Stimulated activated CD8-positive, alpha-beta memory T cell treated with anti-CD3 and anti-CD28 coated beads, Interleukin-15, amount 100 ng/mL, for 1 hour (primary cell): ENCODE measurements around the gene FNDC3B.

Experiments used
- DNase-seq: peaks from one replicate; pipeline ENCODE4 v3.0.0-alpha.2; 2020; ENCODE audit warnings: low read depth

FNDC3B gene

DNA sequence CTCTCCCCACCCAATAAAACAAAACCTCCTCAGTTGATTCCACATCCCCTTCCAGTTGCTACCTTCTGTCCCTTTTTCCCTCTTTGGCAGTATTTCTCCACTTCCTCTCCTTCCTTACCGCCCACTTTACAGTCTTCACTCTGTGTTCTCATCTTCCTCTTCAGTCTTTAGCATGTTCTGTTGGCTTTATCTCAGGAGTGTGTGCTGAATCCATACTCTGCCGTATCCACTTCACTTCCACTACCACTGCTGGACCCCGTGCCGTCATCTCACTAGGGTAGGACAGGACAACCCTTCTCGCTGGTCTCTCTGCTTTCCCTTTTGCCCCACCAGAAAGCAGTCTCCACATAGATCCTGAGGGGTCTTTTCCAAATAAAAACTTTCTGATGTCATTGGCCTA is 74.3 kb downstream of the FNDC3B start:
- DNase-seq = no peak

DNA sequence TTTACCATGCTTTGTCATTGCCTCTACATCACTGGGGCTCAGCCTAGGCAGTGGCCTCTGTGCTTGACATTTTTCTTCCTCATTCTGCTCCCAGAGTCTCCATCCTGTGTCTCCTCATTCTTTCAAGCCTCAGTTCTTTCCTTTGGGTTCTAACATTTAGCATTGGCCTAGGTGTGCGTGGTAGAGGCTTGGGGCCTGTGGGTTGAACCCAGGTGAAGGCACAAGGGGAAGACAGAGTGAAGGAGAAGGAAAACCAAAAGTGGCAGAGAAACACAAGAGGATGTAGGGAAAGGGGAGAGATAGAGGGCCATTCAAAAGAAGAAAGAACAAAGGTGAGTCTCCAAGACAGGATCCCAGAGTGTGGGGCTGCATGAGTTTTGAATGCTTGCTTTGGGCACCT is 75.7 kb downstream of the FNDC3B start:
- no peak for DNase-seq

DNA sequence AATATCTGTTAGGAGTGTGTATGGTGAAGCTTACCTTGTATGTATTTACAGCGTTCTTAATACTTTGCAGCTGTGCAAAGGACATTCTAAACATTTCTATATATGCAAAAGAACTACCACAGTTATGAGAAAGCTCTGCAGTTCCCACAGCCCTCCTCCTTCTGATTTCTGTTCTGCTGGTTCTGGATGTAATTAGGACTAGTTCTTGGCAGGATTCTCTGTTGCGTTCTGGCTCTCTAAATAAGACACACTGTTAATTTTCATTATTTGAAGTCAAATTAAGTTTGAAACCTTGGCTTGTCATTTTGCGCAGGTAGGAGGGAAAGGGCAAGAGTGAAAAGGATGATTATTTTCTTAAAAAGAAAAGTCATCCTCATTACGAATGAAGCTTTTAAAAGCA is 76.4 kb downstream of the FNDC3B start:
- no peak for DNase-seq

DNA sequence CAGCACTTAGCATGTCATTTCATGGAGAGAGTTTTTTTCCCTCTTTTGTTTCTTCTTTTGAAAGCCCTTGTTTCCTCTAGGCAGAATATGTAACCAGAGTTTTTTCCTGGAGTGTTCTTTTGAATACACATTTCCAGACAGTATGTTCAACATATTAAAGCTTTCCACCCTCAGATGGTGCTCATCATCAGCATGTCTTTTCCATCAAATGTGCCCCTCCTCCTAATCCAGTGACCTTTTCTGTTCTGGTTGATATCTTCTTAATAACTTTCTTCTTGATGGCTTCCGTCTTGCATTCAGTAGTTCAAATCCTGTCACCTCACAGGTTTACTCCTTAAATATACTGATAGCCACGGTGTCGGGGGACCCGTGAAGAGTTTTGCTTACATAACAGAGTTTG is 78.6 kb downstream of the FNDC3B start:
- no peak for DNase-seq

DNA sequence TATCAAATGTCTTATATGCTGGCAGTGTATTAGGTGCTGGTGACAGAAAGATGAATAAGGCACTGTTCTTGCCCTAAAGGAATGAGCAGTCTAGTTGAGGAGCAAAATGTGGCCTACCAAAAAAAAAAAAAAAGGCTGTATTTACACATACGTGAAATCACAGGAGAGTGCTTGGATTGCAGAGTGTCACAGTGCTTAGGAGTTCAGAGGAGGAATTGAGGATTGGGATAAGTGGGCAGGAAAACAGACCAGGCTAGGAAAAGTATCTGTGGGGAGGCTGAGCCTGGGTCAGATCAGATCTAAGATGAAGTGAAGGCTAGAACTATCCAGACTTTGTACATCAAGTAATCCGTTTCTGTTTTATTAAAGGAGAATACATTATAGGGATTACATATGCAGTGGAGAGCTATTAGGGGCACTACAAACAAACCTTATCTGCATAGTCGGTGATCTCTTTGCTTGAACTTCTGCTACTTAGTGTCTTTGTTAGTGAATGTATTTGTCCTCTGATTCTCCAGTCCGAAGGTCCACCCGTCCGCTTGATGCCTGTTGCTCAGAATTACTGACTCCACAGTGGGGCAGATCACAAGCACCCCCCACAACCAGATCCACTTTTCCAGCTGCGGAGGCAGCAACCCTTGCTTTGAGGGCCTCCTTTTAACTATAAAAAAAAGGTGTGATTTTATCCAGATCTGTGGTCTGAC is 80.0 kb downstream of the FNDC3B start:
- DNase-seq = no peak

DNA sequence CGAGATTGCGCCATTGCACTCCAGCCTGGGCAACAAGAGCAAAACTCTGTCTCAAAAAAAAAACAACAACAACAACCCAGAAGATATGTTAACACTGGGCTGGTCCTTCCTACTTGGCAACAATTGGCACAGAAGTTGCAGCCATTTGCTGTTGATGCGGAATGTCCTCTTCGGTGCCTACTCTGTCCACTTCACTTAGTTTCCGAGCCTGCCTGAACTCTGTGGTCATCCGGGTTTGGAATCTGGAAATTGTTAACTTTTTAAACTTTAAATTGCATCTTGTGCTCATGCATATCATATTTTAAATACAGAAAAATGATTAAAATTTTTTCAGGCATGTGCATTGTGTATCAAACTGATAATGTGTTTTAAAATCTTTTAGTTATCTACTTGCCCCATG is 81.5 kb downstream of the FNDC3B start:
- no peak for DNase-seq

DNA sequence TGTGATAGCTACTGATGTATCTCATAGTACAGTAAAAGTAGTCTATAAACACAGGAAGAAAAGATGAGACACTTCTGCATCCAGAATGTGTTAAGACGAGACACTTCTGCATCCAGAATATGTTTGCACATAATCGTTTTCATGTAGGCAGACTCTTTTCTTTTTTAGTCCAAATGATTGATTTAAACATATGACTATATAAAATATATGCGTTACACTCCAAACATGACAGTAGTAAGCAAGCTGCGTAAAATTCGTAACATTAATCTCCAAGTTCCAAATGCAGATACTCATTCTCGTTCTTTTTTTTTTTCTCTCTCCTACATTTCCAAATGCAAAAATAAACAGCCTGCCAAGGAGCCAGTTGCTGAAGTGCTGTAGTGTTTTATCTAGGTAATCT is 82.6 kb downstream of the FNDC3B start:
- DNase-seq = no peak

DNA sequence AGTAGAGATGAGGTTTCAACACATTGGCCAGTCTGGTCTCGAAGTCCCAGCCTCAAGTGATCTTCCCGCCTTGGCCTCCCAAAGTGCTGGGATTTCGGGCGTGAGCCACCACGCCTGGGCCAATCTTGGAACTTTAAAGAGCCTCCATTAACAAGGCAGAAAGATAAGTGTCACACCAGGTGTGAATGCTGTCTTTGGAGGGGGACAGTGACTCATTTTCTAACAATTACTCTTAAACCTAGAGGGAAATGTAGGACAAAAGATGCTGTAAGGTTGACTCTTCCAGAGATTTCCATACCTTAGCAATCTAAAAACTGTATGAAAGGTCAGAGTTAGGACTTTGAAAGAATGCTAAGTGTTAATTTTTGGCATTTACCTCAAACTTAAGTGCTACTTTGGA is 84.9 kb downstream of the FNDC3B start:
- DNase-seq = no peak

DNA sequence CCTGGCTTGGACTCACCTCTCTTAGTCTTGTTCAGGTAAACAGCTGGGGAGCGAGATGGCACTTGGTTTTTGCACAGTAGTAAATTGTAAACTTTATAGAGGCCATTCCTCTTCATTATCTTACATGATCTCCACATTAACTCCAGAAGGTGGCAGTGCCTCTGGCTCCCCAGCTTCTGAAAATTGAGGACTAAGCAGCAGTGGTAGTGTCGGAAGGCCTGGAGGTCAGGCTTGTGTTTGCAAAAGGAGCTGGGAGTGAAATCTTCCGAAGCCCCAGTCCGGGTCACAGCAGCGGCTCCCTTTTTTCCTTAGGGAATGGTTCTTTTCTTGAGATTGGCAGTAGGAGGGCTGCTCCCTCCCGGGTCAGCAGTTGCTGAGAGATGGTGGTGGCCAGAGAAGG is 85.7 kb downstream of the FNDC3B start:
- DNase-seq = no peak

DNA sequence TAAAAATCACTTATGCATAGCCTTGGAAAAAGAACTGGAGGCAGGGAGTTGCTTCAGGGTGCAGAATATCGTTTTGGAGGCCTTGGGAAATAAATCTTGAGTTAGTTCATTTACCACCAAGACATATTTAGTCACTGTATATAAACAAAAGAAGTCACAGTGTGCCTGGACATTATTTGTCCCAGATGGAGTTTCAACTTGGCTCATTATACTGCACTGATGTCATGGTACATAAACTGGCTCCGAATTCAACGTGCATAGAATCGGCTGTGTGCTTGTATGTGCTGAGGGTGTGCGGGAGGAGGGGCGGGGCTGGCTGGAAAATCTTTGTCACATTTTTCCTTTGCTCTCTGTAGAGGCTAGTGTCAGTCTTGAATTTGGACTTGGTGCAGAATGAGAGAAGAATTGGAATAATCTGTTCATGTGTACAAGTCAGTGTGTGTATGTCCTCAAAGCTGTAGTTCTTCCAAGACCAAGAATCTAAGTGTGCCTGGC is 86.6 kb downstream of the FNDC3B start:
- no peak for DNase-seq

DNA sequence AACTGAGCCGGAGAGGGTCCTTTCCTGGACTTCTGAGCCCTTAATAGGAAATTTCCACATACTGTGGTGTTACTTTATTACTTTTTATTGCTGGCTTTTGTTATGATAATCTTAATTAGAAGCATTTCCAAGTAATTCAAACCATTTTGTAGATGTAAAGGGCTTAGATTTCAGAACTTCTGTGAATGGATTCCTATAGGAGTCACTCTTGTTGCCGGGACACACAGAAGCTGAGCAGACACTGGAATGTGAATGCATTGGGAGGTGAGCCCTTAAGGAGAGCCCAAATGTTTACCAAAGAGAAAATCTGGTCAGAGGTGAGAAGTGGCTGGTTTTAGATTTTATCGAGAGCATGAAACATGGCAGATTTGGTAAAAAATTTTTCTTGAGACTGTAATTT is 87.4 kb downstream of the FNDC3B start:
- no peak for DNase-seq

DNA sequence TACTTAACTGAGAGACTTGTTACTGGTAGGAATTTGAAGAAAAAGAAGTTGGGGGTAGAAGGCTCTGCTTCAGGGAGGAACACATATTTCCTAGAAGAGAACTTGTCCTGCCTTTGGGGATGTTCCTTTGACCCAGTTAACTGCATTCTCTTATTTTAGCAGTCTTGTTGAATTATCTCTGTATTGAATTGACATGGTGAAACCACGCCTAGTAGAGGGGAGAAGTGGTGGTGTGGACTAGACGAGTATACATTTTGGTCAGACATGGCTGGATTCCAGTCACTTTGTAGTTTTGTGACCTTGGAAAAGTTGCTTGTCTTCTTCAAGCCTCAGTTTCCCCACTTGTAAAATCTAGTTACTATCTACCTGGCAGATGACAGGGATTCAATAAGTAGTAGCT is 87.8 kb downstream of the FNDC3B start:
- DNase-seq = no peak

DNA sequence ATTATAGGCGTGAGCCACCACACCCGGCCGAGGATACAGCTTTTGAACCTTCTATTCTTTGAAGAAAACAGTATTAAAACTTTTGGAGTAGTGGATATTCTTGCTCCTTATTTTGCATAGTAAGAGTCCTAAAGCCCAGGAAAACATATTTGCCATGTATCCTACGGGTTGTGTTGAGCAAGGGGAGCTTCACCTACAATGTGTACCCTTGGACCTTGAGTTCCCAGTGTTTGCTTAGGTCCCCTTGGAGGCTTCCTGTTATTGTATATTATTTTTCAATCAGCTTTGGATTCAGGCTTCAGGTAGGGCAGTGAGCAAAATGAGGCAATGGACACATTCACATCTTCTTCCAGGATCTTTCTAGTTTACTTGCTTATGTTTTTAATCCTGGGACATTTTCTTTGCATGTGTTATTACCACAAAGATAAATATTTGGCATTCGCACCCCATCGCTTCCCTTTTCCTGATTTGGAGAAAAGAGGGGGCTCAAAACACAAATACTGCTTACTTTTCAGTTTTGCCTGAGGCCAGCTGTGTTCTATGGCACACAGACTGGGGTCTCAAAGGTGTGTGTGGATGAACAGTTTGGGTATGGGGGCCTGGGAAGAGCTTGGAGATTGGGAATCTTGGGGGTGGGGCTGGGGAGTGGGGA is 88.7 kb downstream of the FNDC3B start:
- DNase-seq = no peak

DNA sequence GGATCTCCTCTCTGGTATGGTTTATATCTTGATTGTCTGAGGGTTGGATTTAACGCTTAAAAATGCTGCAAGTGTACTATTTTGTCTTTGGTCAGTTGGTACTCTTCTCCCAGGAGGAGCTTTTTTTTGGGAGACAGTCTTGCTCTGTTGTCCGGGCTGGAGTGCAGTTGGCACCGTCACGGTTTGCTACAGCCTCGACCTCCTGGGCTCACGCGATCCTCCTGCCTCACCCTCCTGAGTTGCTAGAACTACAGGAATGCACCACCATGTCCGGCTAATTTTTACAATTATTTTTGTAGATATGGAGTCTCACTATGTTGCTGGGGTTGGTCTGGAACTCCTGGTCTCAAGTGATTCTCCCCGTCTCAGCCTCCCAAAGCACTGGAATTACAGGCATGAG is 89.5 kb downstream of the FNDC3B start:
- no peak for DNase-seq

DNA sequence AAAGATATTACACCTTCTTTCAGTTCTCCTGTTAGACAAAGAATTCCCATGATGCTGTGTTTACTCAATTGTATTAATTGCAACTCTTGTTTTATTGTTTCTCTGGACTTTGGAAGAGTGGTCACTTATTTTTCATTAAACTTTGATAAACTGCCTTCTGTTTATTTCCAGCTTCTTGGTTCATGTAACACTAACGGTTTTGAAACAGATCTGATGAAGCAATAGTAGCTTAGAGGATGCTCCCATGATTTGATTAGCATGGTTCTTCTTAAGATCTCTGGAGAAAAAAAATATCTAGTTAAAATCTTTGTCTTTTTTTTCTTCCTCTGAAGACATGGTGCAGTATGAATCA is 90.1 kb downstream of the FNDC3B start:
- no peak for DNase-seq

DNA sequence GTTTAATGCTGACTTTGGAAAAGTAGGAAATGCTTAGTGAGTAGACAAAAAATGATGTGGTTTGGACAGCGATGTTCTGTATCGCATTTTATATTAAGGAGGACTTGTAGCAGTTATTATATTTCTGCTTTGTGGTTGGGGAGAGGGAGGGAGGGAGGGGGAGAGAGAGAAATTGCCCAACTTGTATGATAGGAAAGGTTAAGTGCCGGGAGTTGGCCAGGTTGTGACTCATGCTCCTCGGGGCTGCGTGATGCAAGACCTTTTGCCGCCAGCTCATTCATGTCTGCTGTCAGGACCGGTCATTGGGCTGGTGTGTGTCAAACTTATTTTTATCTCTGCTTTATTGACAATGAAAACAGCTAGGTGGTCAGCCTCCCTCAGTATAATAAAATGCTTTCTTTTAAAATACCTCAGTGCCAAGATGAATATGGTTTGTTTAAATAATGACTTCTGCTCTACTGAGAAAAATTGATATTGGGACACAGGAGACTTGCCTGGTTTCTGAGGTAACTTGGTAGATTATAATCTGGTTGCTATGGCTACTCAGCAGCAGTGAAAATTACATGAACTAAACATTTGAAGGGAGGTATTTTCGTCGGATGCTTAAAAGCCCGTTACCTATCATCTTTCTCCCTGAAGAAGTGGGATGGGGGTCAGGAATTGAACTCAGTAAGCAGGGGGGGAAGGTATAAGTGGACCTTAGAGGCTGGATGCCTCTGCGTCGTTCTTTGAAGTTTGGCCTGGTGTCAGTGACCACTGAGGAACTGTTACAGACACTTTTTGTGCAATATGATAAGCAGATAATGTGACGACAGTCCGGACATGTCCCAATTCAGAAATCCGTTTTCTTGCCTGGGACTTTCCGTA is 90.7 kb downstream of the FNDC3B start:
- DNase-seq = no peak

DNA sequence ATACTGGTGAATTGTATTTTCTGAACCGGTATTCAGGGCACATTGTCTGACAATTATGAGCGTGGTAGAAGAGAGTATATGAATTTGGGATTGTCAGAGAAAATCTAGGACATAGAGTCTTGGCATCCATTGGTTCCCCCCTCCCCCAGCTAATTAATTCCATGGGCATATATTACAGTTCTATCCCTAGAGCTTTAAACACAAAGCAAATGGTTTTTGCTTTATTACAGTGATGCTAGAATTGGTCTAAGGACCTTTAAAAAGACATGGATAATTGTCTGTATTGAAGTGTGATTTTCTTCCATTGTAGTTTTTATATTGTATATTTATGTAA is 91.3 kb downstream of the FNDC3B start:
- DNase-seq = no peak

DNA sequence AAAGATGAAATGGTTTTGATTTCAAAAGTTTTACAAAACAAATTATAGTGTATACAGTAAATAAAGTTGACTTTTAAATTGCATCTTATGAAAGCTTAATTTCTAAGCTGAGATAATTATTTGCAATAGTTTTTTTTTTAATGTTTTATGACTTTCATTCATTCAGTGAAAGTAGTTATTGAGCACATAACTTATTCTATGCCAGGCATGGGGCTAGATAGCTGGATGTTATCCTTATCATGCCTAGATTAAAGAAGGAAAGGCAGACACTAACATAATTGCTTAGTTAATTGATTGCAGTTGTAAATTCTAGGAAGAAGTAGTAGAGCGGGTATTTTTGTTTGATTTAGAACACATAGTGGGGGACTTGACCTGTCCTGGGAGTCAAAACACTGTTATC is 92.4 kb downstream of the FNDC3B start:
- no peak for DNase-seq

DNA sequence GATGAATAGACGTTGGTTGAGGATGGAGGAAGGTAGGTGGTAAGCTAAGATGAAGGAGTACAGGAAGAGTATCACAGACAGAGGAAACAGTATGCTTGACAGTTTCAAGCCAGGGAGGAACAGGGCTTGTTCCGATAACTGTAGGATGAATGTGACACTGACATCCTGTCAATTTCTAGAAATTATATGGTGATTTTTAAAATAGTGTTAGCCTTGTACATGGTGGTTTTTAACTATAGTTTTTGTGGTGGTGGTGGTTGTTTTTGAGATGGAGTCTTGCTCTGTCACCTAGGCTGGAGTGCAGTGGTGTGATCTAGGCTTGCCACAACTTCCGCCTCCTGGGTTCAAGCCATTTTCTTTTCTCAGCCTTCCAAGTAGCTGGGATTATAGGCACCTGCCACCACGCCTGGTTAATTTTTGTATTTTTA is 92.8 kb downstream of the FNDC3B start:
- DNase-seq = no peak

DNA sequence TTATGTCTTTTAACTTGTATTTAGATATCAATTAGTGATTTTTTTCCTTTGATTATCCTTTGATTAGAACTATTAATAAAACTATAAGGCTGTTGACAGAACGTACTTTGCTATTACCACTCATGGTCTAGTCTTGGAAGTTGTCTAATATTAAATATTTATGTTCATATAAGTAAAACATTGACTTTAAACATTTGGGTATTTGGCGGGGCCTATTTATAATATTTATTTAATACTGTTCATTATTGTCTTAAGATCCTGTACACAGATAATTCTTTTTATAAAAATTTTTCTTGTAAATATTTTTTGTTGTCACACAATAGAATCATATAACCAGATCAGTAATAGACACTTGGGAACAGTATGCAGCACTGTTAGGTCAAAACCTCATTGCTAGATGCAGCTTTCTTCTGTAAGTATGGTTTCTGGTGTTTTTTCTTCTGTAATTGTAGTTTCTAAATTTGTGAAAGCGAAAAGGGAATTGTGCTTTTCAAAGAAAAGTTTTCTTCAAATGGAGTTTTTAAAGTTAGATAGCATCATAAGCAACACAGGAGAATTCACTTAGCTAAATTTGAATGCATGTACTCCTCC is 93.4 kb downstream of the FNDC3B start:
- no peak for DNase-seq

DNA sequence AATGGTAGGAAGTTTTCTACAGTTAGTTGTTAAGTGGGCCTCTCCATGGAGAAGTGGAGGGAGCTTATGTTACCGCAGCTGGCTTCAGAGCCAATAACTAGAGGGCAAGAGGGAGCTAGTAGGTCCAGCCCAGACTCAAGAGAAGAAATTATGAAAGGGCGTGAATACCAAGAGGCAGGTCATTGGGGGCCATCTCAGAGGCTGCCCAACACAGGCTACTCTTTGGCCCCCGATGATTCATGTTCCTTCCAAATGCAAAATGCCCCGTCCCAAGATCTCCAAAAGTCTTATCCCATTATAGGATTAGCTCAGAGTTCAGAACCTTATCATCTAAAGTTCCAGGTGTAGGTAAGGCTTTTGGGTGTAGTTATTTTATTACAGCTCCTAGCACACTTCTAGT is 94.5 kb downstream of the FNDC3B start:
- DNase-seq = no peak

DNA sequence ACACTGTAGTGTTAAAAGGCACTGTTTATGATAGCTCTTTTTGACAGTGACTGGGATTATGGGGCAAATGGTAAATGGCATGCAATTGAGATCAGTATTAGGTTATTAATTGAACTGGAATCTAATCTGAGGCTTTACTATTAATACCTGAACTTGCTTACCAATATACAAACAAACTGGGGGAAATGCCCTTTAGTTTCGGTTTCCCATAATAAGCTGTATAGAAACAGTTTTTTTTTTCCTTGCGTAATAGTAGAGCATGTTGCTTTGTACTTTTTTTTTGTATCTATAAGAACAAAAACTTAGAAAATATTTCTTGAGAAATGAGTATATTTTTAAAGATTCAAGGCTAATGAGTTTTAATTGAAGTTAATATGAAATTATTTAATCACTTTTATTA is 95.0 kb downstream of the FNDC3B start:
- DNase-seq = no peak

DNA sequence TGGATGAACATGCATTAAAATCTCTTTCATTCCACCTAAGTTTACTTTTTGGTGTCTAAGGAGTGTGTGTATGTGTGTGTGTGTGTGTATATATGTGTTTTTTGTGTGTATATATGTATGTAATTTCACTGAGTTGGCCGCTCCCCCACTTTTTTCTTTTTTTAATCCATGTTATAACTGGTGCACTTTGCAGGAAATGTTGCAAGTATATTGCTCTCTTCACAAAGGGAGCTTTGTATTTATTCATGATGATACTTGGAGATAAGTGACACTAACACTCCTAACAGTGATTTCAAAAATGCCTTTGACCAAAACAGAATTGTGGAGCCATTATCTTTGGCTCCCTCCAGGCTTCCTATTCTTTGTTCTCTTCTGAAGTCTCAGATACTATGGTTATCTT is 95.8 kb downstream of the FNDC3B start:
- no peak for DNase-seq
